Gastroesophageal sphincter (tissue), 4 donors: ENCODE data around the gene CCDC71L. TPM values are rescaled to one million over a fixed set of nuclear protein-coding genes. Genes with fewer than 3 reads are reported as not detected.
A peak's percentile ranks its signal among the peaks of the same experiment; 100 is the strongest.

Experiments
- ATAC-seq: fragments of 150-250 bp; one replicate; pipeline ENCODE4 v1.9.1; 2016; ENCODE audit warnings: mild to moderate bottlenecking, moderate library complexity
- H3K27ac ChIP-seq, 4 donors: fragments of 200-600 bp; sonication (generic) in 3 of 4; 1 replicate in 3 of 4; 2 replicates in 1 of 4; pipeline ENCODE4 v1.5.1; 2016 to 2019
- H3K27me3 ChIP-seq: fragments of 200-600 bp; sonication (generic); one replicate; pipeline ENCODE4 v1.5.1; 2019
- H3K36me3 ChIP-seq, 2 donors: fragments of 200-600 bp; sonication (generic); one replicate each; pipeline ENCODE4 v1.5.1; 2019; ENCODE audit warnings: control low read depth in 1 of 2
- H3K4me1 ChIP-seq, 3 donors: fragments of 200-600 bp; sonication (generic); 1 replicate in 2 of 3; 2 replicates in 1 of 3; pipeline ENCODE4 v1.5.1; 2016 to 2019; ENCODE audit warnings: control low read depth in 2 of 3
- H3K4me3 ChIP-seq, 2 donors: fragments of 200-600 bp; sonication (generic); one replicate each; pipeline ENCODE4 v1.5.1; 2019; ENCODE audit warnings: mild to moderate bottlenecking in 1 of 2, moderate library complexity in 1 of 2
- H3K9me3 ChIP-seq, 3 donors: fragments of 200-600 bp; sonication (generic); one replicate each; pipeline ENCODE4 v1.5.1; 2017 to 2019; ENCODE audit warnings: control low read depth in 2 of 3
- EP300 ChIP-seq: sonication (generic); formaldehyde crosslinking; IDR thresholded peaks from one replicate; pipeline ENCODE4 v1.6.1; 2017; ENCODE audit warnings: antibody characterized with exemption, mild to moderate bottlenecking
- POLR2A ChIP-seq, 2 donors: fragments of 450-650 bp; IDR thresholded peaks; one replicate each; pipeline ENCODE4 v1.6.1; 2017; ENCODE audit warnings: antibody characterized with exemption in 2 of 2, mild to moderate bottlenecking in 2 of 2, moderate library complexity in 1 of 2
- POLR2AphosphoS5 ChIP-seq: sonication (generic); formaldehyde crosslinking; IDR thresholded peaks from one replicate; pipeline ENCODE4 v1.6.1; 2017; ENCODE audit warnings: antibody characterized with exemption
- WGBS, 2 donors: methylation state at CpG; one replicate each; pipeline ENCODE4 v1.1.5; 2018; ENCODE audit warnings: low coverage in 1 of 2; 5-methylcytosine and 5-hydroxymethylcytosine counted together
- total RNA-seq, 4 donors: library from RNA; depleted of rRNA; stranded (reverse); fragments of >200 nt; gene quantifications; one replicate each; pipeline ENCODE4 v1.1.0, GENCODE V29; 2016
- TF ChIP-seq, protein P1 (sequence below), 4 experiments: fragments of 200-600 bp in 2 of 4; fragments of 450-650 bp in 2 of 4; sonication (generic) in 1 of 4; IDR thresholded peaks; one replicate each; pipeline ENCODE4 v1.5.1; 2017 to 2019; ENCODE audit warnings: antibody characterized with exemption in 4 of 4, mild to moderate bottlenecking in 2 of 4, moderate library complexity in 2 of 4

The CCDC71L gene
- total RNA-seq, 4 donors from 2014 or later = 24.0 to 80.1 (median 32.2) TPM

DNA sequence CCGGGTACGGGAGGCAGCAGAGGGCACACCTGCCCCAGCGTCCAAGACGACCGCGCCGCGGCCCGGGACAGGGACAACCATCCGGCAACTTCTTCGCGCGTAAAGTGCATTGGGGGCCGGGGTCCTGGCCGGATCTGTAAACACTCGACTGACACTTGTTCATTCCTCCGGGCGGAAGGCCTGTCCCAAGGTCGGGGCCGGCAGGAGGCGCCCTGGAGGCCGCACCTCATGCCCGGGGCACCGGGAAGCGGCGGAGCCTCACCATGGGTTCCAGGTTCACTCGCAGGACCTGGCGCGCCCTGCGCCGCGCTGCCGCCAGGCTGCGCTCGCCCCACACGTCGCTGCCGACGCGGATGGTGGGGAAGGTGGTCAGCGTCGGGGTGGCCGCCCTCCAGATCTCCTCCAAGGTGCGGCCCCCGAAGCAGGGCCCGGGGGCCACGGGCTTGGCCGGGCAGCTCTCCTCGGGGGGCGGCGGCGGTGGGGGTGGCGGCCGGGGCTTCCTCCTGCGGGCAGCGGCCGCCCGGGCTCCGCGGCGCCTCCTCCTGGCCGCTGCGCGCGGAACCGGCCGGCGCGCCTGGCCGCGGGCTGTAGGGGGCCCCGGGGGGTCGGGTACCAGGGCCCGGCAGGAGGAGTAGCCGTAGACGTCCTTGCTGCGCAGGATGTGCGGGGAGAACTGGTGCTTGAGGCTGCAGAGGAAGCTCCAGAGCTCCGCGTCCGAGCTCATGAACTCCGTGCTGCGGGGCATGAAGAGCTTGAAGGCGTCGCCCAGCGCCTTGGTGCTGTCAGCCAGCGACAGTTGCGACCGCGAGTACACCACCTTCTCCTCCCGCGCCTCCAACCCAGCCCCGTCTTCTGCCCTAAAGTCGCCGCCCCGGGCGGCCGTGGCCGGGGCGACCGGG lies 746 bp downstream of the CCDC71L start:
- TF ChIP-seq POLR2AphosphoS5 = peak; percentile 38
- no peak for TF ChIP-seq POLR2A (IDR thresholded peaks at IDR 0.05)
- TF ChIP-seq EP300 = no peak
- TF ChIP-seq, protein P1, sequence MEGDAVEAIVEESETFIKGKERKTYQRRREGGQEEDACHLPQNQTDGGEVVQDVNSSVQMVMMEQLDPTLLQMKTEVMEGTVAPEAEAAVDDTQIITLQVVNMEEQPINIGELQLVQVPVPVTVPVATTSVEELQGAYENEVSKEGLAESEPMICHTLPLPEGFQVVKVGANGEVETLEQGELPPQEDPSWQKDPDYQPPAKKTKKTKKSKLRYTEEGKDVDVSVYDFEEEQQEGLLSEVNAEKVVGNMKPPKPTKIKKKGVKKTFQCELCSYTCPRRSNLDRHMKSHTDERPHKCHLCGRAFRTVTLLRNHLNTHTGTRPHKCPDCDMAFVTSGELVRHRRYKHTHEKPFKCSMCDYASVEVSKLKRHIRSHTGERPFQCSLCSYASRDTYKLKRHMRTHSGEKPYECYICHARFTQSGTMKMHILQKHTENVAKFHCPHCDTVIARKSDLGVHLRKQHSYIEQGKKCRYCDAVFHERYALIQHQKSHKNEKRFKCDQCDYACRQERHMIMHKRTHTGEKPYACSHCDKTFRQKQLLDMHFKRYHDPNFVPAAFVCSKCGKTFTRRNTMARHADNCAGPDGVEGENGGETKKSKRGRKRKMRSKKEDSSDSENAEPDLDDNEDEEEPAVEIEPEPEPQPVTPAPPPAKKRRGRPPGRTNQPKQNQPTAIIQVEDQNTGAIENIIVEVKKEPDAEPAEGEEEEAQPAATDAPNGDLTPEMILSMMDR (IDR thresholded peaks at IDR 0.05) = peak; percentile 65 to 87 (median 72)
- H3K4me1 ChIP-seq = peaks cover 3 to 20% (median 13%) of the 10 kb centered on the region in 3 donors
- H3K9me3 ChIP-seq = no peaks in the 10 kb centered on the region
- no peaks in the 10 kb centered on the region for H3K27me3 ChIP-seq
- peak overlapping the region; percentile 76 to 83 for H3K4me3 ChIP-seq
- H3K27ac ChIP-seq = peak overlapping the region; percentile 88 to 98 (median 95)
- WGBS, 2 donors = 0% methylated on average over 2 of the region's 101 CpGs; no CpG with 5 or more reads in 1 of the 2 donors
- no peaks in the 10 kb centered on the region for H3K36me3 ChIP-seq
- ATAC-seq = peak; percentile 64

DNA sequence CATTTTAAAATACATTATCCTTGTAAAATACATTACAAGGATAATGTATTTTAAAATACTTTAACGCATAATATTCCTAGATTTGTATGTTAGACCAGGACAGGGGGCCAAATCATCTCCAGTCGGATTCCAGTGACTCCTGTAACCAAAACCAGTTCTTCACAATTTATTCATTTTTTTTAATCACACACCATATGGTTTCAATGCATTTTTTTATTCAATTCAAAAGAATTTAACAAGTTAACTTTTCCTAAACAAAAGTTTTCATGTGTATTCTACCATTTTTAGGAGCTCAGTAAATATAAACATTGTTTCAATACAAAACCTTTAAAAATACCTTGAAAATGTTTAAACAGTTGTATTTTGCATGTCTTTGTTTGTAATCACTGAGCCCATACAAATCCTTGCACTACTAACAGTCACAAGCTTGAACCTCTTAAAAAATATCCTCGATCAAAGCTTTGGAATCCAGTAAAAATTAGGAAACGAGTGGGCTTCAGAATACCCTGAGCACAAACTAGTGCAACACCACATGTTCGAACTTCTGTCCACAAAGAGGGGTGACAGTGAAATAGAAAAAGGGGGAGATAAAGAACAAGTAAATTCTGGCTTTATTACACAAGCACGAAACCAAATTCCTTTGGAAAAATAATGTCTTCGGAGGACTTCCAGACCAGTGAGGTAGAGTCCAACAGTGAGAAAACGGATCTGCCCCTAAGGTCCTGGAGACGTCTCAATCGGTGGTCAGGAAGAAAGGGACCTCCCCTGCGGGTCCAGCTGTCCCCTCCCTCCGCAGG lies 1.6 kb downstream of the CCDC71L start:
- Histone ChIP-seq H3K27me3 (no peaks in the 10 kb centered on the region), H3K27ac (peak overlapping the region; percentile 88 to 98 (median 95)), H3K36me3 (no peaks in the 10 kb centered on the region), H3K9me3 (no peaks in the 10 kb centered on the region), H3K4me3 (peak overlapping the region; percentile 76 to 83), H3K4me1 (peaks cover 3 to 20% (median 13%) of the 10 kb centered on the region in 3 donors)
- TF ChIP-seq, protein P1 (IDR thresholded peaks at IDR 0.05) = no peak
- TF ChIP-seq POLR2AphosphoS5 (no peak), EP300 (no peak), POLR2A (IDR thresholded peaks at IDR 0.05) (no peak)
- 15 to 48% methylated on average over 3 to 12 of the region's 12 CpGs for WGBS, 2 donors
- no peak for ATAC-seq

DNA sequence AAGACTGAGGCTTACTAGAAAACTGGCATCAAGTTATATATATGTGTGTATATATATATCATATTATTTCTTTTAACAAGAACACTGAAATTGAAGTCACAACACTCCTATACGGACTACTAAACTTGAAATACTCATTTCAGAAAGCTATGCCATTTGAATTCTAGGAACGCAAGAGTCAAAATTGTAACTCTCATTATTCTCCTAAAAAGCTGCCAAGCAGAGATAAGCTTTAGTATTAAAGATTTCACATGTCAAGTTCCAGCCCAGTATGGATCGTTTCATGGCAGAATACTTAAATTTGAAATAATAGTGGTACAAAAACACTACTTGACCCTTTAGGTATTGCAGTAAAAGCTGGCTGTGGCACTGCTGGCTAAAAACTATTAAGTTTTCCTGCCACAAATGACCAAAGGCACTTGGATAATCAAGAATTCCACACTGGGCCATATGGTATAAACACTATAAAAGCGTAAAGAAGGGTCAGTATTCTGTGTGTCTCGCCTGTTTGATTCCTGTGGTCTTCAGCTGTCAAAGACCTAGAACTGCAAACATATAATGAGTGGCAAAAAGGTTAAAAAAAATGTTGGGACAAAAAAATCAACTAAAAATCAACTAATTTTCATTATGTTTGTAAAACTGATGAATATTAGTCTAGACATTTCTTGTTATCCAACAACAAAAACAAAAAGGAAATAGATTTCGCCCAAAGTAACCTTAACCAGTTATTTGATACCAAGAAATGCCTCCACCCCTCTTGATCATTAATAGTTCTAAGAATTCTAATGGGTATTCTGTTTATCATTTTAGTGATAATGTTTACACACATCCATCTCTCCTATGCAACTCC lies 2.4 kb downstream of the CCDC71L start:
- WGBS, 2 donors = 82 to 89% methylated on average over 4 to 6 of the region's 6 CpGs
- Histone ChIP-seq H3K4me3 (peak overlapping the region; percentile 76 to 83), H3K36me3 (no peaks in the 10 kb centered on the region), H3K27ac (no peak overlapping the region), H3K27me3 (no peaks in the 10 kb centered on the region), H3K4me1 (peaks cover 3 to 20% (median 13%) of the 10 kb centered on the region in 3 donors), H3K9me3 (no peaks in the 10 kb centered on the region)
- no peak for ATAC-seq
- TF ChIP-seq POLR2A (IDR thresholded peaks at IDR 0.05) = no peak

DNA sequence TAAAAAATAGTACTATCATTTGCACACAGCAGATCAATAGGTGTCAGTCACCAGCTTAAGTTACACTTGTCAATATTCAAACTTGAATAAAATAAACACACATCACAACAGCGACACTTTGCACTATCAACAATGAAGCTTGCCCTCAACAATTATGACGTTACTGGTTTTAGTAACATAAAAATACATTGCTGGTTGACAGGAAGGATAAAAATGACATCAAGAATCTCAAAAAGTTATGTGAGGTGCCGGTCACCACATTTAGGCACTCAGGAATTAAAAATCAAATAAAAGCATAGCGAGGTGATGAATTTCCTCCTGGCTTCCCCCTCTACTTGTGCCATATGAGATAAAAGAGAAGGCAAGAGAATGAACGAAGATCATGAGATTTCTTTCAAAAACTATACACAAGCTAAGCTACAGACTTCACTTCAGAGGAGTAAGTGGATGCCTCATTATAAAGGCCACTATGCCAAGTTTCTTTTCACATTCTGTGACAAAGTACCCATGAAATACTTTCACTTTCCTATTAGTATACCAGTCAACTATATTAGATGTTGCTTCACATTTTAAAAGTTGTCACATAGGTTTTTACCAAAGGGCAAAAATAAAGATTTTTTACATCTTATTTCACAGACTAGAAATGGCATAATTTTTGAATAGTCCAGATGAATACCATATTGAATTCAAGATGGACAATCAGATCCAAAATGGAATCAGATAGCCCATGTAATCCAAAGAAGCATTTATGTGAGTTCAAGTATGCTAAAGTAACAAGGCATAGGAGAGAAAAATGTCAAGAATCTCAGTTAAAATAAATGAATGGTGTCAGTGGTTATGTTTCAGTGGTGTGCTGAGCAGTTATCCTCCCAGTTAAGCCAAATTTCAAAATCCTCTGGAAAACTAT lies 3.6 kb downstream of the CCDC71L start:
- H3K4me3 ChIP-seq = no peak overlapping the region
- no peaks in the 10 kb centered on the region for H3K36me3 ChIP-seq
- H3K4me1 ChIP-seq = peaks cover 3 to 20% (median 13%) of the 10 kb centered on the region in 3 donors
- H3K27ac ChIP-seq = no peak overlapping the region
- no peaks in the 10 kb centered on the region for H3K27me3 ChIP-seq
- 54 to 71% methylated on average over 5 of the region's 5 CpGs for WGBS, 2 donors
- no peaks in the 10 kb centered on the region for H3K9me3 ChIP-seq
- TF ChIP-seq EP300 (no peak), POLR2A (IDR thresholded peaks at IDR 0.05) (no peak), POLR2AphosphoS5 (no peak)
- TF ChIP-seq, protein P1 (IDR thresholded peaks at IDR 0.05) = no peak
- no peak for ATAC-seq
